DOHH2 (cell line): ENCODE results near the gene FBRSL1.

Experiments used
- H3F3A ChIP-seq: fragments of 200-600 bp; sonication (generic), shearing (Covaris generic); 2 replicates; pipeline ENCODE4 v1.6.0; 2016; ENCODE audit warnings: antibody characterized with exemption, mild to moderate bottlenecking; ENCODE audit not compliant: control insufficient read depth, insufficient read depth
- H3K27ac ChIP-seq: fragments of 200-600 bp; sonication (generic); 2 replicates; pipeline ENCODE4 v1.5.1; 2014; ENCODE audit warnings: low read depth, mild to moderate bottlenecking, low read length, moderate library complexity
- H3K27me3 ChIP-seq: fragments of 200-600 bp; sonication (generic); 2 replicates; pipeline ENCODE4 v1.6.1; 2014; ENCODE audit warnings: mild to moderate bottlenecking, low read length, mixed read lengths; ENCODE audit not compliant: control insufficient read depth
- H3K36me3 ChIP-seq: fragments of 200-600 bp; sonication (generic); 2 replicates; pipeline ENCODE4 v1.6.1; 2014; ENCODE audit warnings: mild to moderate bottlenecking, low read length, moderate library complexity, mixed read lengths; ENCODE audit not compliant: control insufficient read depth
- H3K4me1 ChIP-seq: fragments of 200-600 bp; sonication (generic); 2 replicates; pipeline ENCODE4 v1.6.1; 2014; ENCODE audit warnings: mild to moderate bottlenecking, low read length, mixed read lengths; ENCODE audit not compliant: control insufficient read depth
- H3K4me2 ChIP-seq: fragments of 200-600 bp; sonication (generic); 2 replicates; pipeline ENCODE4 v1.6.0; 2014; ENCODE audit warnings: mild to moderate bottlenecking, low read length, moderate library complexity
- H3K4me3 ChIP-seq: fragments of 200-600 bp; sonication (generic); 2 replicates; pipeline ENCODE4 v1.5.1; 2014; ENCODE audit warnings: mild to moderate bottlenecking, low read length, mixed read lengths
- H3K79me2 ChIP-seq: fragments of 200-600 bp; sonication (generic); 2 replicates; pipeline ENCODE4 v1.6.1; 2014; ENCODE audit warnings: mild to moderate bottlenecking, low read length, mixed read lengths; ENCODE audit not compliant: control insufficient read depth
- H3K9me2 ChIP-seq: fragments of 200-600 bp; sonication (generic); replicated peaks from 2 replicates; pipeline ENCODE4 v1.6.1; 2014; ENCODE audit warnings: mild to moderate bottlenecking, low read length, mixed read lengths; ENCODE audit not compliant: control insufficient read depth
- H3K9me3 ChIP-seq: fragments of 200-600 bp; sonication (generic); 2 replicates; pipeline ENCODE4 v1.6.1; 2014; ENCODE audit warnings: antibody characterized with exemption, low read length, mixed read lengths; ENCODE audit not compliant: control insufficient read depth, insufficient read depth
- H4K20me1 ChIP-seq: fragments of 200-600 bp; sonication (generic); 2 replicates; pipeline ENCODE4 v1.6.0; 2014; ENCODE audit warnings: low read depth, mild to moderate bottlenecking, antibody characterized with exemption, low read length, moderate library complexity; ENCODE audit not compliant: control insufficient read depth, insufficient read depth
- EZH2phosphoT487 ChIP-seq: fragments of 200-600 bp; sonication (generic); IDR thresholded peaks from 2 replicates; pipeline ENCODE4 v1.6.1; 2017; ENCODE audit warnings: borderline replicate concordance, mild to moderate bottlenecking, antibody characterized with exemption, low read length, moderate library complexity, mixed read lengths
- TF ChIP-seq, protein P1 (sequence below): fragments of 200-600 bp; sonication (generic); IDR thresholded peaks from one replicate; pipeline ENCODE4 v1.5.1; 2014; ENCODE audit warnings: antibody characterized with exemption, mild to moderate bottlenecking, low read depth, low read length; ENCODE audit not compliant: poor library complexity, severe bottlenecking

FBRSL1 gene

DNA sequence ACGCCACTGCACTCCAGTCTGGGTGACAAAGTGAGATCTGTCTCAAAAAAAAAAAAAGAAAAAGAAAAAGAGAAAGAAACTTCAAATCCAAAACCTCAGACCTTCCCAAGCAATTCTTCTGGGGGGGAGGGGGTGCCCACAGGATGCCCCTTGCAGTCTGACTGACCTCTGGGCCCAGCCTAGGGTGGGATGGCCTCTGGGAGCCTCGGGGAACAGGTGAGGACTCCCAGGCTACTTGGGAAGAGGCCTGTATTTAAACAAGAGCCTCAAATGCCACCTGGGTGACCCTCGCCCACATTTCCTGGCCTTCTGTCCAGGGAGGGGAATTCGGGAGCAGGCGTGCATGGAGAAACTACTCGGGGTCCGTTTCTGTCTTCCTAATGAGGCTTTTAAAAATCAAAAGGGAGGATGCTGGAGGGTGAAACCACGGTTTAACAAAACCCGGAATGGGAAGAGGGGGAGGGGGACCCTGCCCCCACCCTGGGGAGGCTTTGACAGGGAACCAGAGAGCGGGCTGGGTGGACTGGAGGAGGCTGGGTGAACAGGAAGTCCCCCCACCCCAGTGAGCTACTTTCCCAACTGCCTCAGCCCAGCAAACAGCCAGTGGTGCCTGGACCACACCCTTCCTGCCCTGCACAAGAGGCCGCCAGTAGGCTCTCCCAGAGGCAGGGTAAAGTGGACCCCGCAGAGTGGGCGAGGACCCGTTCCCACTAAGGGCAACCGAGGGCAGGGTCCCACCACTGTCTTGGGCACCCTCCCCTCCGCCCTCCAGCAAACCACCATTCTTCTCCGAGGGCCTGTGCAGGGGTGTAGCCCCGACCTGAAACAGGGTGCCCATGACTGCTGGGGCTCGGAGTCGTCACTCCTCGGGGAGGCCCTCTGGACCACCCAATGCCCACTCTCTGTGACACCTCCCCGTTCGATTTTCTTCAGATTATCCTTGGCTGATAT is 1.5 kb upstream of the FBRSL1 start:
- TF ChIP-seq, protein P1, sequence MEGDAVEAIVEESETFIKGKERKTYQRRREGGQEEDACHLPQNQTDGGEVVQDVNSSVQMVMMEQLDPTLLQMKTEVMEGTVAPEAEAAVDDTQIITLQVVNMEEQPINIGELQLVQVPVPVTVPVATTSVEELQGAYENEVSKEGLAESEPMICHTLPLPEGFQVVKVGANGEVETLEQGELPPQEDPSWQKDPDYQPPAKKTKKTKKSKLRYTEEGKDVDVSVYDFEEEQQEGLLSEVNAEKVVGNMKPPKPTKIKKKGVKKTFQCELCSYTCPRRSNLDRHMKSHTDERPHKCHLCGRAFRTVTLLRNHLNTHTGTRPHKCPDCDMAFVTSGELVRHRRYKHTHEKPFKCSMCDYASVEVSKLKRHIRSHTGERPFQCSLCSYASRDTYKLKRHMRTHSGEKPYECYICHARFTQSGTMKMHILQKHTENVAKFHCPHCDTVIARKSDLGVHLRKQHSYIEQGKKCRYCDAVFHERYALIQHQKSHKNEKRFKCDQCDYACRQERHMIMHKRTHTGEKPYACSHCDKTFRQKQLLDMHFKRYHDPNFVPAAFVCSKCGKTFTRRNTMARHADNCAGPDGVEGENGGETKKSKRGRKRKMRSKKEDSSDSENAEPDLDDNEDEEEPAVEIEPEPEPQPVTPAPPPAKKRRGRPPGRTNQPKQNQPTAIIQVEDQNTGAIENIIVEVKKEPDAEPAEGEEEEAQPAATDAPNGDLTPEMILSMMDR, result no peak
- no peak for TF ChIP-seq EZH2phosphoT487
- peaks cover 3% of the 10 kb centered on the region for H3F3A ChIP-seq
- peak overlapping the region; percentile 77 for H3K4me3 ChIP-seq
- H3K36me3 ChIP-seq, result peaks cover 5% of the 10 kb centered on the region; the same call in 1 of the 2 replicates
- H3K27ac ChIP-seq, result no peak overlapping the region
- H3K9me2 ChIP-seq, result no peaks in the 10 kb centered on the region
- H3K27me3 ChIP-seq, result peaks cover 23% of the 10 kb centered on the region
- H3K4me1 ChIP-seq, result peaks cover 34% of the 10 kb centered on the region
- peaks cover 28% of the 10 kb centered on the region for H3K79me2 ChIP-seq
- H4K20me1 ChIP-seq, result peaks cover 15% of the 10 kb centered on the region; the same call in 1 of the 2 replicates
- H3K4me2 ChIP-seq, result peak overlapping the region; percentile 93
- no peaks in the 10 kb centered on the region for H3K9me3 ChIP-seq

DNA sequence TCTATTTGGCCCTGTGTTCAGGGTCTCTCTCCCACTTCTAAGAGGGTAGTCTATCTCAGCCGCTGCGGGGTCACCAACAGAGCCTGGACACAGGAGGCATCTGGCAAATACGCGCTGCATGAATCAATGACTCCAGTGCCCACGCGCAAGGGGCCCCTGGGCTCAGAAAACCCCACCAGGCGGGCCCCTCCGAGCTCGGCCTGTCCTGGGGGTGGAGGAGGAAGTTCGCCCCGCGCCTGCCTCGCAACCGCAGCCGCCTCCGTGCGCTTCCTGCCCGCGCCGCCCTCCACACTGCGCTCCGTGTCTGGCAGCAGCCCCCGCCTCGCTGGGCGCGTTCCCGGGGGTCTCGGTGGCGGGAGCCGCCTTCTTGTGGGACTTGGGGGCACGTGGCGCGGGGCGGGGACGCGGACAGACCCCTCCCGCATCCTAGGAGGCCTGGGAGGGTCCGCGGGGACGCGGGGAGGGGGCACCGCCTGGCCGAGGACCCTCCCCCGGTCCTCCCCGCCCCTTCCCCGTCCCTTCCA is 811 bp upstream of the FBRSL1 start:
- H3K36me3 ChIP-seq, result peaks cover 5% of the 10 kb centered on the region; the same call in 1 of the 2 replicates
- H3K27ac ChIP-seq, result no peak overlapping the region
- H3F3A ChIP-seq, result peaks cover 3% of the 10 kb centered on the region
- peaks cover 36% of the 10 kb centered on the region for H3K79me2 ChIP-seq
- no peaks in the 10 kb centered on the region for H3K9me3 ChIP-seq
- peak overlapping the region; percentile 93 for H3K4me2 ChIP-seq
- TF ChIP-seq, protein P1, result no peak
- TF ChIP-seq EZH2phosphoT487, result no peak
- peak overlapping the region; percentile 77 for H3K4me3 ChIP-seq
- H4K20me1 ChIP-seq, result peaks cover 15% of the 10 kb centered on the region; the same call in 1 of the 2 replicates
- no peaks in the 10 kb centered on the region for H3K9me2 ChIP-seq
- peaks cover 23% of the 10 kb centered on the region for H3K27me3 ChIP-seq
- peaks cover 34% of the 10 kb centered on the region for H3K4me1 ChIP-seq

DNA sequence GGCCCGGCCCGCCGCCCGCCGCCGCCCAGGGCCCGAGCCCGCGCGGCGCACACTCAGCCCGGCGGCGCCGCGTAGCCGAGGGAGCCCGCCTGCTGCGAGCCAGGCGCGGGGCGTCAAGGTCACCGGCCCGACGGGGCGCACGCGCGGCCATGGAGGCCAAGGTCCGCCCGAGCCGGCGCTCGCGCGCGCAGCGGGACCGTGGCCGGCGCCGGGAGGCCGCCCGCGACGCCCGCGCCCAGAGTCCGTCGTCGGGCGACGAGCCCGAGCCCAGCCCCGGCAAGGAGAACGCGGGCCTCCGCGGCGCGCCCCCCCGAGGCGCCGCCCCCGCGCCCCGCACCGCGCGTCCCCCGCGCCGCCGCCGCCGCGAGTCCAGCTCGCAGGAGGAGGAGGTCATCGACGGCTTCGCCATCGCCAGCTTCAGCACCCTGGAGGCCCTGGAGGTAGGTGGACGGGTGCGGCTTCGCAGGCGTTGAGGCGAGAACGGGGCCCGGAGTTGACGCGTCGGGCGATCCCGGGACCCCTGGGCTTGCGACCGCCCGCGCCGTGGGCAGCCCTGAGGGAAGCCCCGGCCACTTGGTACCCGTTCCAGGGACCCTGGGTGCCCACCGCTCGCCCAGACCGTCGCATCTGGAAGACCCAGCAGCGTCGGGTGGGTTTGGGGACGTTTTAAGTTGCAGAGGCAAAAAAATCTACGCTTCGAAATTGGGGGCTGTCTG is 629 bp downstream of the FBRSL1 start:
- H3K4me2 ChIP-seq, result peak overlapping the region; percentile 68
- H3F3A ChIP-seq, result peaks cover 3% of the 10 kb centered on the region
- no peaks in the 10 kb centered on the region for H3K9me3 ChIP-seq
- TF ChIP-seq, protein P1, result no peak
- TF ChIP-seq EZH2phosphoT487, result no peak
- peaks cover 5% of the 10 kb centered on the region; the same call in 1 of the 2 replicates for H3K36me3 ChIP-seq
- H3K79me2 ChIP-seq, result peaks cover 50% of the 10 kb centered on the region
- H3K27ac ChIP-seq, result no peak overlapping the region
- peaks cover 22% of the 10 kb centered on the region for H4K20me1 ChIP-seq
- H3K4me3 ChIP-seq, result peak overlapping the region; percentile 79
- H3K4me1 ChIP-seq, result peaks cover 34% of the 10 kb centered on the region
- no peaks in the 10 kb centered on the region for H3K9me2 ChIP-seq
- peaks cover 23% of the 10 kb centered on the region for H3K27me3 ChIP-seq
